ENCODE results near the gene CDH23. TPM values are rescaled to one million over a fixed set of nuclear protein-coding genes. Genes with fewer than 3 reads are reported as not detected.

CDH23 gene
- total RNA-seq, 1 experiment from 2014 or later: 2.9 TPM

- ATAC-seq (no peak), DNase-seq (ENCODE audit: low spot score) (no peak)
- Mint-ChIP-seq H3K4me3 (no peak overlapping the region), H3K27ac (no peak overlapping the region), H3K27me3 (ENCODE audit: low read depth) (peaks cover 4% of the 10 kb centered on the region; the same call in 1 of the 2 replicates), H3K36me3 (no peaks in the 10 kb centered on the region), H3K9me3 (no peaks in the 10 kb centered on the region), H3K4me1 (no peaks in the 10 kb centered on the region)
- TF ChIP-seq NR3C1 (CRISPR knock-in tag; conservative IDR thresholded peaks at IDR 0.05; ENCODE audit: low read depth): no peak
- no peak for TF ChIP-seq OVOL2 (CRISPR knock-in tag; IDR thresholded peaks at IDR 0.05; ENCODE audit: borderline replicate concordance)
- no peak for TF ChIP-seq GABPB1 (CRISPR knock-in tag; IDR thresholded peaks at IDR 0.05)
- TF ChIP-seq, protein P1, sequence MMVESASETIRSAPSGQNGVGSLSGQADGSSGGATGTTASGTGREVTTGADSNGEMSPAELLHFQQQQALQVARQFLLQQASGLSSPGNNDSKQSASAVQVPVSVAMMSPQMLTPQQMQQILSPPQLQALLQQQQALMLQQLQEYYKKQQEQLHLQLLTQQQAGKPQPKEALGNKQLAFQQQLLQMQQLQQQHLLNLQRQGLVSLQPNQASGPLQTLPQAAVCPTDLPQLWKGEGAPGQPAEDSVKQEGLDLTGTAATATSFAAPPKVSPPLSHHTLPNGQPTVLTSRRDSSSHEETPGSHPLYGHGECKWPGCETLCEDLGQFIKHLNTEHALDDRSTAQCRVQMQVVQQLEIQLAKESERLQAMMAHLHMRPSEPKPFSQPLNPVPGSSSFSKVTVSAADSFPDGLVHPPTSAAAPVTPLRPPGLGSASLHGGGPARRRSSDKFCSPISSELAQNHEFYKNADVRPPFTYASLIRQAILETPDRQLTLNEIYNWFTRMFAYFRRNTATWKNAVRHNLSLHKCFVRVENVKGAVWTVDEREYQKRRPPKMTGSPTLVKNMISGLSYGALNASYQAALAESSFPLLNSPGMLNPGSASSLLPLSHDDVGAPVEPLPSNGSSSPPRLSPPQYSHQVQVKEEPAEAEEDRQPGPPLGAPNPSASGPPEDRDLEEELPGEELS (CRISPR knock-in tag; IDR thresholded peaks at IDR 0.05): no peak
- TF ChIP-seq ELF4 (CRISPR knock-in tag; IDR thresholded peaks at IDR 0.05; ENCODE audit: low read depth): no peak
- TF ChIP-seq, protein P2, sequence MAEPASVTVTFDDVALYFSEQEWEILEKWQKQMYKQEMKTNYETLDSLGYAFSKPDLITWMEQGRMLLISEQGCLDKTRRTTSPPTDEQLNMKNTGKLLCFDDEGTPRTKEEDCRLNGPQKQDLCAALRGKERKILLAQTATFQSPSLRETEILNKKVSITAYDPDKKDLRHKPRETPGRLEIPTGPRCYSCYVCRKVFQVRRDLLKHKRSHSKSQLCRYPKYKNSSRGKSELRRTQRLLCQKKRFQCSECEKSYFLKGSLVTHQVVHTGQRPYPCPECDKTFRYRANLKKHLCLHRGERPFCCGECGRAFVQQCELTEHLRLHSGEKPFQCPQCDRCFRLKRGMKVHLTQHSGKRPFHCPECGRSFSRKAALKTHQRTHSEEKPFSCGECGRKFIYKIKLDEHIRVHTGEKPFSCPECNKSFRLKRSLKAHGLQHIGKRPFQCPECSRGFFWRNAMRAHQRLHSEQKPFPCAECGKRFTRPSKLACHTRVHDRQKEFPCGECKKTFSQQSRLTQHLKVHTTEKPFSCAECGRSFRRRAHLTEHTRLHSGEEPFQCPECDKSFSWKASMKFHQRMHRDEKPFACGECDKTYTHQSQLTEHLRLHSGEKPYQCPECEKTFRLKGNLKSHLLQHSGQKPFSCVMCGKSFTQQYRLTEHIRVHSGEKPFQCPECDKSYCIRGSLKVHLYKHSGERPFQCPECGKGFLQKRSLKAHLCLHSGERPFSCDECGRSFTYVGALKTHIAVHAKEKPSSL (CRISPR knock-in tag; conservative IDR thresholded peaks at IDR 0.05): no peak
- no peak for TF ChIP-seq FOXP1 (CRISPR knock-in tag; IDR thresholded peaks at IDR 0.05; ENCODE audit: borderline replicate concordance)
- no peak for TF ChIP-seq ZNF219 (CRISPR knock-in tag; IDR thresholded peaks at IDR 0.05; ENCODE audit: borderline replicate concordance)
- TF ChIP-seq NFYB (CRISPR knock-in tag; conservative IDR thresholded peaks at IDR 0.05; ENCODE audit: low read depth): no peak
- TF ChIP-seq FOXJ3 (CRISPR knock-in tag; IDR thresholded peaks at IDR 0.05; ENCODE audit: borderline replicate concordance): no peak
- TF ChIP-seq, protein P3, sequence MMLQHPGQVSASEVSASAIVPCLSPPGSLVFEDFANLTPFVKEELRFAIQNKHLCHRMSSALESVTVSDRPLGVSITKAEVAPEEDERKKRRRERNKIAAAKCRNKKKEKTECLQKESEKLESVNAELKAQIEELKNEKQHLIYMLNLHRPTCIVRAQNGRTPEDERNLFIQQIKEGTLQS (CRISPR knock-in tag; conservative IDR thresholded peaks at IDR 0.05): no peak
- POLR2A ChIA-PET: no interaction called here
- CTCF ChIA-PET: interaction anchor here (0.6 to 3.2 kb wide), 4 partner anchors 31 to 955 kb away, joined by 3 to 13 read pairs (median 3); partner anchors contain the start of gene SLC29A3
These were observed 26.7 kb upstream of the CDH23 start for GRCh38 chr10:71370031-71370430.

DNA sequence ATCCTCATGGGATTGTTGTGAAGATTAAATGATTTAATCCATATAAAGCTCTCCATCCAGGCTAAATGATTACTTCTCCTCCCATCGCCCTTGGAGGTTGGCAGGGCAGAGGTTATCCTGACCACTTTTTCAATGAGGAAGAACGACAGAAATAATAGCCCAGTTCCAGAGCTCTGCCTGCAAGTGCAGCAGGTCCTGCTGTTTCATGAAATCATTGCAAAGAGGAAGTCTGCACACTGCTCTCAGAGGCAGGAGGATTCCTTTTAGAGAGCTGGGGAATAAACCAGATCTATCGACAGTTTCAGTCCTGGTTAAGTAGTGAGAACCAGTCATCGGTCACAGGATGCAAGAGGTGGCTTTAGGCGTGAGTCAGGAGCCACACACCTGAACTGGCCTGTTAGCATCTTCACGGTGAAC is 25.0 kb upstream of the CDH23 start:
- Mint-ChIP-seq H3K36me3 (no peaks in the 10 kb centered on the region), H3K27me3 (ENCODE audit: low read depth) (peaks cover 6% of the 10 kb centered on the region; the same call in 1 of the 2 replicates), H3K4me3 (no peak overlapping the region), H3K9me3 (no peaks in the 10 kb centered on the region), H3K27ac (no peak overlapping the region), H3K4me1 (no peaks in the 10 kb centered on the region)
- DNase-seq (ENCODE audit: low spot score) (no peak), ATAC-seq (no peak)
- POLR2A ChIA-PET: no interaction called here
- TF ChIP-seq ZNF671 (CRISPR knock-in tag; IDR thresholded peaks at IDR 0.05) (no peak), ETV6 (CRISPR knock-in tag; IDR thresholded peaks at IDR 0.05) (no peak), ZNF138 (CRISPR knock-in tag; conservative IDR thresholded peaks at IDR 0.05) (no peak), TEAD1 (CRISPR knock-in tag; IDR thresholded peaks at IDR 0.05) (no peak), ZNF263 (CRISPR knock-in tag; IDR thresholded peaks at IDR 0.05; ENCODE audit: low read depth) (no peak)
- CTCF ChIA-PET: interaction anchor here (1.7 to 3.2 kb wide), 2 partner anchors 12 to 52 kb away, joined by 6 to 13 read pairs; partner anchors contain the start of gene SLC29A3

DNA sequence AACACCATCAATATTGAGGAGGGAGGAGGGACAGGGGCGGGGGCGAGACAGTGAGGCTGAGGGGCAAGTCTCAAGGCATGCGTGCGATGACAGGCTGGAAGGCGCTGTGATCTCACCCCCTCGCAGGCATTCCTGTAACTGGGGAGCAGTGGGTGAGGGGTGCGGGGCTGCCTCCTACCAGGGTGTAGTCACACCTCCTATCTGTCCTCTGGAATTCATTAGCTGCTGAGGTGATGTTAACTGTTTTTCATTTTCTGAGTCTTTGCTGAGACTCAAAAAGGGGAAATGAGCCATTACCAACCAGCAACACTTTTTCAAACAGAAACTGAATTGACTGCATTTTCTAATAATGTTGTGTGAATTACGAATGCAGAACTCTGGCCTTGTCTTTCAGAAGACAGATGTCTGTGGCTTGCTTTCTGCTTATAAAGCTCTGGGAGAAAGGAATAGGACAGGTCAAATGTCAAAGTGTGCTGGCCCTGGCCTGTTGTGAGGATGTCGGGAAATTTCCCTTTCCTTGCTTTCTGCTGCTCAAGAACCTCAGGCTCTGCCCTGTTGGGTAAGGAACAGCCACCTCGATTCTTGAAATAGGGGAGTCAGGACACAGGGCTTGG is 23.7 kb upstream of the CDH23 start:
- no peak for DNase-seq (ENCODE audit: low spot score)
- TF ChIP-seq MAX (CRISPR knock-in tag; IDR thresholded peaks at IDR 0.05) (no peak), ZNF416 (CRISPR knock-in tag; IDR thresholded peaks at IDR 0.05) (no peak), ETV6 (CRISPR knock-in tag; IDR thresholded peaks at IDR 0.05) (no peak), TP53 (CRISPR knock-in tag; IDR thresholded peaks at IDR 0.05) (no peak), OVOL2 (CRISPR knock-in tag; IDR thresholded peaks at IDR 0.05; ENCODE audit: borderline replicate concordance) (no peak), ZBTB21 (CRISPR knock-in tag; IDR thresholded peaks at IDR 0.05; ENCODE audit: borderline replicate concordance) (no peak), NFYB (CRISPR knock-in tag; conservative IDR thresholded peaks at IDR 0.05; ENCODE audit: low read depth) (no peak), TCF7 (CRISPR knock-in tag; IDR thresholded peaks at IDR 0.05; ENCODE audit: low read depth) (no peak)
- TF ChIP-seq, protein P3 (CRISPR knock-in tag; conservative IDR thresholded peaks at IDR 0.05): no peak
- TF ChIP-seq, protein P4, sequence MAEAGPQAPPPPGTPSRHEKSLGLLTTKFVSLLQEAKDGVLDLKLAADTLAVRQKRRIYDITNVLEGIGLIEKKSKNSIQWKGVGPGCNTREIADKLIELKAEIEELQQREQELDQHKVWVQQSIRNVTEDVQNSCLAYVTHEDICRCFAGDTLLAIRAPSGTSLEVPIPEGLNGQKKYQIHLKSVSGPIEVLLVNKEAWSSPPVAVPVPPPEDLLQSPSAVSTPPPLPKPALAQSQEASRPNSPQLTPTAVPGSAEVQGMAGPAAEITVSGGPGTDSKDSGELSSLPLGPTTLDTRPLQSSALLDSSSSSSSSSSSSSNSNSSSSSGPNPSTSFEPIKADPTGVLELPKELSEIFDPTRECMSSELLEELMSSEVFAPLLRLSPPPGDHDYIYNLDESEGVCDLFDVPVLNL (CRISPR knock-in tag; IDR thresholded peaks at IDR 0.05; ENCODE audit: borderline replicate concordance, low read depth): no peak
- H3K4me3 Mint-ChIP-seq: no peak overlapping the region
- no peak overlapping the region for H3K27ac Mint-ChIP-seq
- H3K36me3 Mint-ChIP-seq: no peaks in the 10 kb centered on the region
- peaks cover 5% of the 10 kb centered on the region for H3K4me1 Mint-ChIP-seq
- CTCF ChIA-PET: interaction anchor here (1.1 to 1.7 kb wide), 3 partner anchors 11 to 324 kb away, joined by 3 to 6 read pairs (median 4); no protein-coding TSS in a partner anchor
- H3K27me3 Mint-ChIP-seq (ENCODE audit: low read depth): peaks cover 6% of the 10 kb centered on the region; the same call in 1 of the 2 replicates
- ATAC-seq: no peak
- POLR2A ChIA-PET: no interaction called here
- H3K9me3 Mint-ChIP-seq: no peaks in the 10 kb centered on the region

Data from WTC11 (cell line).